OCI-LY1 (cell line): ENCODE results near the gene TTC28.

Experiments
- H2AFZ ChIP-seq: fragments of 200-600 bp; sonication (generic), shearing (Covaris generic); 2 replicates; pipeline ENCODE4 v1.6.0; 2014; ENCODE audit warnings: antibody characterized with exemption, mild to moderate bottlenecking, low read length
- H3F3A ChIP-seq: fragments of 200-600 bp; sonication (generic), shearing (Covaris generic); 2 replicates; pipeline ENCODE4 v1.6.0; 2014; ENCODE audit warnings: mild to moderate bottlenecking, antibody characterized with exemption, low read length, moderate library complexity; ENCODE audit not compliant: insufficient read depth
- H3K27ac ChIP-seq: fragments of 200-600 bp; sonication (generic); 2 replicates; pipeline ENCODE4 v1.5.1; 2014; ENCODE audit warnings: low read length, mixed run types, mild to moderate bottlenecking, low read depth; ENCODE audit not compliant: poor library complexity, severe bottlenecking
- H3K27me3 ChIP-seq: fragments of 200-600 bp; sonication (generic); 2 replicates; pipeline ENCODE4 v1.6.0; 2014; ENCODE audit warnings: antibody characterized with exemption, mild to moderate bottlenecking, low read length, moderate library complexity; ENCODE audit not compliant: insufficient read depth
- H3K36me3 ChIP-seq: fragments of 200-600 bp; sonication (generic); 2 replicates; pipeline ENCODE4 v1.6.1; 2014; ENCODE audit warnings: mild to moderate bottlenecking, antibody characterized with exemption, low read length, moderate library complexity, mixed read lengths; ENCODE audit not compliant: insufficient read depth
- H3K4me1 ChIP-seq: fragments of 200-600 bp; sonication (generic); 2 replicates; pipeline ENCODE4 v1.5.1; 2014; ENCODE audit warnings: mild to moderate bottlenecking, low read length, moderate library complexity; ENCODE audit not compliant: insufficient read depth, severe bottlenecking
- H3K4me2 ChIP-seq: fragments of 200-600 bp; sonication (generic), shearing (Covaris generic); 2 replicates; pipeline ENCODE4 v1.6.1; 2014; ENCODE audit warnings: low read length
- H3K4me3 ChIP-seq: fragments of 200-600 bp; sonication (generic); 2 replicates; pipeline ENCODE4 v1.5.1; 2014; ENCODE audit warnings: low read length, low read depth, mild to moderate bottlenecking, mixed read lengths; ENCODE audit not compliant: poor library complexity, severe bottlenecking
- H3K79me2 ChIP-seq: fragments of 200-600 bp; shearing (Covaris generic); 2 replicates; pipeline ENCODE4 v1.6.1; 2016; ENCODE audit warnings: mixed run types, low read length, mixed read lengths; ENCODE audit not compliant: insufficient read depth
- H3K9ac ChIP-seq: fragments of 200-600 bp; sonication (generic), shearing (Covaris generic); 2 replicates; pipeline ENCODE4 v1.6.1; 2014; ENCODE audit warnings: mild to moderate bottlenecking, low read length, mixed read lengths
- H3K9me2 ChIP-seq: fragments of 200-600 bp; sonication (generic), shearing (Covaris generic); 2 replicates; pipeline ENCODE4 v1.6.1; 2014; ENCODE audit warnings: low read depth, mild to moderate bottlenecking, low read length, mixed read lengths
- H3K9me3 ChIP-seq: fragments of 200-600 bp; shearing (Covaris generic); 2 replicates; pipeline ENCODE4 v1.6.1; 2014; ENCODE audit warnings: low read length, mixed read lengths
- H4K20me1 ChIP-seq: fragments of 200-600 bp; sonication (generic), shearing (Covaris generic); 2 replicates; pipeline ENCODE4 v1.6.0; 2016; ENCODE audit warnings: mild to moderate bottlenecking, low read length; ENCODE audit not compliant: insufficient read depth
- CTCF ChIP-seq: fragments of 200-600 bp; sonication (generic), shearing (Covaris generic); IDR thresholded peaks from 2 replicates; pipeline ENCODE4 v1.5.1; 2017; ENCODE audit warnings: mild to moderate bottlenecking, antibody characterized with exemption, low read length, moderate library complexity, mixed read lengths
- EZH2 ChIP-seq: fragments of 200-600 bp; sonication (generic), shearing (Covaris generic); IDR thresholded peaks from 2 replicates; pipeline ENCODE4 v1.8.0; 2017; ENCODE audit warnings: borderline replicate concordance, mixed run types, mild to moderate bottlenecking, antibody characterized with exemption, low read length, moderate library complexity, mixed read lengths

The TTC28 gene

GRCh38 chr22:27937453-27937852 is 742.2 kb downstream of the TTC28 start:
- Histone ChIP-seq H3K4me1 (no peaks in the 10 kb centered on the region), H3K9ac (no peak overlapping the region), H3K27me3 (no peaks in the 10 kb centered on the region), H3F3A (no peaks in the 10 kb centered on the region), H3K9me2 (no peaks in the 10 kb centered on the region), H3K79me2 (no peaks in the 10 kb centered on the region), H3K27ac (no peak overlapping the region), H3K4me3 (no peak overlapping the region), H3K4me2 (no peak overlapping the region), H3K9me3 (no peaks in the 10 kb centered on the region), H4K20me1 (no peaks in the 10 kb centered on the region), H3K36me3 (no peaks in the 10 kb centered on the region; the same call in 1 of the 2 replicates), H2AFZ (no peak overlapping the region)
- no peak for TF ChIP-seq EZH2
- TF ChIP-seq CTCF: 0 out of 2 replicates have a peak, but pooled peaks have one; percentile 9

- Histone ChIP-seq H3K27ac (no peak overlapping the region), H3K9me3 (no peaks in the 10 kb centered on the region), H3K4me1 (no peaks in the 10 kb centered on the region), H2AFZ (no peak overlapping the region), H3K4me2 (no peak overlapping the region), H3F3A (no peaks in the 10 kb centered on the region), H3K79me2 (no peaks in the 10 kb centered on the region), H3K4me3 (no peak overlapping the region), H3K36me3 (no peaks in the 10 kb centered on the region), H4K20me1 (no peaks in the 10 kb centered on the region), H3K9ac (no peak overlapping the region), H3K9me2 (no peaks in the 10 kb centered on the region), H3K27me3 (no peaks in the 10 kb centered on the region)
- TF ChIP-seq EZH2 (no peak), CTCF (no peak)
These were observed 743.7 kb downstream of the TTC28 start for GRCh38 chr22:27935897-27936296.

- Histone ChIP-seq H2AFZ (no peak overlapping the region), H3K79me2 (no peaks in the 10 kb centered on the region), H3F3A (no peaks in the 10 kb centered on the region), H3K27me3 (no peaks in the 10 kb centered on the region), H3K36me3 (no peaks in the 10 kb centered on the region), H3K4me3 (no peak overlapping the region), H3K9ac (no peak overlapping the region), H4K20me1 (no peaks in the 10 kb centered on the region), H3K9me2 (no peaks in the 10 kb centered on the region), H3K9me3 (no peaks in the 10 kb centered on the region), H3K4me1 (no peaks in the 10 kb centered on the region), H3K4me2 (no peak overlapping the region), H3K27ac (no peak overlapping the region)
- TF ChIP-seq CTCF: no peak
These were observed 745.6 kb downstream of the TTC28 start for GRCh38 chr22:27934069-27934468.
